Natural killer cell (primary cell): ENCODE data around the gene ACSS1. TPM values are rescaled to one million over a fixed set of nuclear protein-coding genes. Genes with fewer than 3 reads are reported as not detected.

Experiments
- ATAC-seq, 3 donors: fragments of 150-1000 bp in 2 of 3; fragments of 200-7000 bp in 1 of 3; cut with Tn5 transposase; 1 replicate in 1 of 3; 2 replicates in 2 of 3; pipeline ENCODE4 v1.10.0; 2021; ENCODE audit warnings: mild to moderate bottlenecking in 2 of 3, moderate library complexity in 2 of 3
- DNase-seq, 2 donors: peaks; one replicate each; pipeline versions ENCODE4 v3.0.0 to v3.0.0-alpha.2; 2013 to 2021; ENCODE audit warnings: mixed read lengths in 1 of 2
- H3K27ac ChIP-seq: one replicate; pipeline ENCODE4 v1.5.1; 2013; ENCODE audit warnings: mild to moderate bottlenecking, low read length
- H3K27me3 ChIP-seq: one replicate; pipeline ENCODE4 v1.6.1; 2013; ENCODE audit warnings: low read length; ENCODE audit not compliant: control insufficient read depth, insufficient read depth
- H3K36me3 ChIP-seq: one replicate; pipeline ENCODE4 v1.6.1; 2013; ENCODE audit warnings: low read length; ENCODE audit not compliant: control insufficient read depth, insufficient read depth
- H3K4me1 ChIP-seq: one replicate; pipeline ENCODE4 v1.6.1; 2013; ENCODE audit warnings: low read length; ENCODE audit not compliant: control insufficient read depth, insufficient read depth
- H3K4me3 ChIP-seq: one replicate; pipeline ENCODE4 v1.5.1; 2013; ENCODE audit warnings: low read length
- H3K9me3 ChIP-seq: one replicate; pipeline ENCODE4 v1.6.1; 2013; ENCODE audit warnings: low read length; ENCODE audit not compliant: control insufficient read depth, insufficient read depth
- H3K27ac Mint-ChIP-seq, 2 donors: one replicate each; pipeline ENCODE4 v1.8.0; 2022; ENCODE audit warnings: mild to moderate bottlenecking in 2 of 2, mixed read lengths in 2 of 2, moderate library complexity in 1 of 2
- H3K27me3 Mint-ChIP-seq, 2 donors: one replicate each; pipeline ENCODE4 v1.8.0; 2022; ENCODE audit warnings: low read depth in 2 of 2, mixed read lengths in 2 of 2
- H3K36me3 Mint-ChIP-seq: one replicate; pipeline ENCODE4 v1.8.0; 2022; ENCODE audit warnings: mixed read lengths
- H3K4me1 Mint-ChIP-seq, 2 donors: one replicate each; pipeline ENCODE4 v1.8.0; 2022; ENCODE audit warnings: mixed read lengths in 2 of 2
- H3K4me3 Mint-ChIP-seq: one replicate; pipeline ENCODE4 v1.8.0; 2022; ENCODE audit warnings: mild to moderate bottlenecking, moderate library complexity, mixed read lengths
- H3K9me3 Mint-ChIP-seq, 2 donors: one replicate each; pipeline ENCODE4 v1.8.0; 2022; ENCODE audit warnings: mixed read lengths in 2 of 2
- WGBS: methylation state at CpG from one replicate; pipeline ENCODE4 v1.1.7; 2013; ENCODE audit warnings: missing lambda C conversion rate; ENCODE audit not compliant: insufficient coverage; 5-methylcytosine and 5-hydroxymethylcytosine counted together
- intact Hi-C: fragments of 100-400 bp; cut with micrococcal nuclease; formaldehyde crosslinking; loops from one replicate; pipeline ENCODE4 v1.14.2; 2022
- total RNA-seq, 4 donors: library from RNA; stranded (reverse); fragments of 120-200 nt in 1 of 4; gene quantifications; one replicate each; pipeline versions ENCODE4 v1.2.3 to v1.2.4, GENCODE V29; 2013 to 2022
- TF ChIP-seq, protein P1 (sequence below): fragments of 200-600 bp; IDR thresholded peaks from one replicate; pipeline ENCODE4 v1.8.0; 2022; ENCODE audit warnings: antibody characterized with exemption

Gene ACSS1
- total RNA-seq, 3 donors from 2014 or later (not counting 1 experiment from before 2014, with no cell fraction given): 46.3 to 67.4 (median 57.4) TPM

DNA sequence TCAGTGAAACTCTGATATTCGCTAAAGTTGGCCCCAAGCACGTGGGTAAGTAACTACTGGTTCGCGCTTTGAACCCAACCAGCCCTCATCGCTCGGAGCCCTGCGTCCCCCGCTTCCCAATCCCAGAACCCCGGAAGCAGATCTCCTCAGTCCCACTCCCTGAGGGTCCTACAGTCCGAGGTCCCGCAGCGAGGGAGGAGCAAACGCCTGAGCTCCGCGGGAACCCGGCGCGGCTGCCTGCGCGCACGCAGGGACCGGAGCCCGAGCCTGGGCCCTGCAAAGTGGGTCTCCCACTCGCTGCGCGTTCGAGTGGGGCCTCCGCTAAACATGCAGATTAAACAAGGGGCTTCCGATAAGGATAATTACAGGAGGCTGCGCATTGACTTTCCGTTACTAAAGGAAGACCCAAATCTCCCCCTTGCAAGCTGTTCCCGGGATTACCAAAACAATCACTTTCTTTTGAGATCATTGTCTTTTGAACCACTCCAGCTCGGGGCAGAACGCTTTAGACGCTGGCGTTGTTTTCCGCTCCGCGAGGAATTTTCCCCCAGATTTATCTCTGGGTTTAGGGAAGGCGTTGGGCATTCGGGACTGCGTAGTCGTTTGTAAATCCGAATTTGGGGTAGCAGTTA, 25.3 kb upstream of the ACSS1 start:
- intact Hi-C loops: no loop called here
- no peak for DNase-seq
- H3K4me1 Mint-ChIP-seq: peaks cover 4 to 7% of the 10 kb centered on the region in 2 donors
- no peak for ATAC-seq
- Histone ChIP-seq H3K4me3 (no peak overlapping the region), H3K9me3 (peaks cover 3% of the 10 kb centered on the region), H3K27ac (no peak overlapping the region), H3K4me1 (peaks cover 17% of the 10 kb centered on the region), H3K27me3 (peaks cover 56% of the 10 kb centered on the region), H3K36me3 (no peaks in the 10 kb centered on the region)
- WGBS: 10% methylated on average over 44 of the region's 44 CpGs
- TF ChIP-seq, protein P1, sequence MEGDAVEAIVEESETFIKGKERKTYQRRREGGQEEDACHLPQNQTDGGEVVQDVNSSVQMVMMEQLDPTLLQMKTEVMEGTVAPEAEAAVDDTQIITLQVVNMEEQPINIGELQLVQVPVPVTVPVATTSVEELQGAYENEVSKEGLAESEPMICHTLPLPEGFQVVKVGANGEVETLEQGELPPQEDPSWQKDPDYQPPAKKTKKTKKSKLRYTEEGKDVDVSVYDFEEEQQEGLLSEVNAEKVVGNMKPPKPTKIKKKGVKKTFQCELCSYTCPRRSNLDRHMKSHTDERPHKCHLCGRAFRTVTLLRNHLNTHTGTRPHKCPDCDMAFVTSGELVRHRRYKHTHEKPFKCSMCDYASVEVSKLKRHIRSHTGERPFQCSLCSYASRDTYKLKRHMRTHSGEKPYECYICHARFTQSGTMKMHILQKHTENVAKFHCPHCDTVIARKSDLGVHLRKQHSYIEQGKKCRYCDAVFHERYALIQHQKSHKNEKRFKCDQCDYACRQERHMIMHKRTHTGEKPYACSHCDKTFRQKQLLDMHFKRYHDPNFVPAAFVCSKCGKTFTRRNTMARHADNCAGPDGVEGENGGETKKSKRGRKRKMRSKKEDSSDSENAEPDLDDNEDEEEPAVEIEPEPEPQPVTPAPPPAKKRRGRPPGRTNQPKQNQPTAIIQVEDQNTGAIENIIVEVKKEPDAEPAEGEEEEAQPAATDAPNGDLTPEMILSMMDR: no peak
- no peak overlapping the region for H3K27ac Mint-ChIP-seq
- no peaks in the 10 kb centered on the region for H3K9me3 Mint-ChIP-seq
- H3K4me3 Mint-ChIP-seq: no peak overlapping the region
- peaks cover 56 to 64% of the 10 kb centered on the region in 2 donors for H3K27me3 Mint-ChIP-seq
- H3K36me3 Mint-ChIP-seq: no peaks in the 10 kb centered on the region

DNA sequence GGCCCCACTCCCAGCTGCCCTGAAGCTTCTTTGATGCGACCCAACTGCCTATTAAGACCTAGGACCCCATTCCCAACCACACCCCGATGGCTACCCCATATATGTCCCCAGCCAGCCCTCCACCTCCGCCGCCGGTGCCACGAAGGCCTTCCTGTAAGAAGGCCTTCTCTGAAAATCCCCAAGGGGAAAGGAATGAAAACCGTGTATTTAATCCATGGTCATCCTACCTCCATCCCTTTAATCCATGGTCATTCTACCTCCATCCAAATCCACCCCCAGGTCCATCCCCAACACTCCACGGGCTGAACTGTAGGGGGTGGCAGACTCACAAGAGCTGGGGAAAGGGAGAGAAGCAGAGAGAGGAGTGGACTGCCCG, 24.5 kb upstream of the ACSS1 start:
- H3K27me3 ChIP-seq: peaks cover 63% of the 10 kb centered on the region
- no peaks in the 10 kb centered on the region for H3K36me3 Mint-ChIP-seq
- 25% methylated on average over 8 of the region's 9 CpGs for WGBS

DNA sequence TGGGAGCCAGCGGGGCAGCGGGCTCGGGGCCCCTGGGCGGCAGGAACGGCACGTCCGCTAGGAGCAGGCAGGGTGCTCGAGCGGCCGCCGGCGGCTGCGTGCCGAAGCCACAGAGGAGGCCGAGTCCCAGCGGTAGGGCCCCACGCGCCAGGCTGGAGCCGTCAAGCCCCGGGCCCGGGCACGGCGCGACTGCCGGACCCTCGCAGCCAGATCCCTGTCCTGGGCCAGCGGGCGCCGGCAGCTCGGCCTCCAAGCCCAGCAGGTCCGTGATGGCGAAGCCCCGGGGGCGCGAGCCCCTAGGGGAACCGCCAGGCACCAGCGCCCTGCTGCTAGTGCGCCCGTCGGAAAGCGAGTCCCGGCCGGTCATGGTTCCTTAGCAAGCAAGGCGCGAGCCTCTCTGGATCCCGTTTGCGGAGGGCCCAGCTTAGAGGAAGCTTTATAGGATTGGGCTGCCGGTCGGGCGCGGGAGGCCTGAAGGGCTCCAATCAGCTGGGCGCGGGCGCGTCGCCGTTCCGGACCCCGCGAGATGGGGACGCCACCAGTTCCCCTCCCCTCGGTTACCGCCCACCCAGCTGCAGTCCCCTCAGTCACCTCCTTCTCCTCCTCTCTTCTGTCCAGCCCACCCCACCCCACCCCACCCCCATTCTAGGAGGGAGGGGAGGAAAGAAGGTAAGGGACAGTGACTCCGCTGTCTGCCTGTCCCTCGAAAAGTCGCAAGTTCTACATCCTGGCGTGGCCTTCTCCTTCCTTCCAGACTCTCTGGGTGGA, 24.0 kb upstream of the ACSS1 start, which contains the start of gene VSX1:
TSS of gene VSX1 (minus strand) at position 412 of the 768 bp plus-strand sequence. CDS start at position 367, 45 bp downstream.
- peaks cover 17% of the 10 kb centered on the region for H3K4me1 ChIP-seq
- Mint-ChIP-seq H3K27ac (no peak within 1 kb of the TSS), H3K4me3 (no peak within 1 kb of the TSS), H3K27me3 (peaks cover 61 to 73% of the 10 kb centered on the region in 2 donors), H3K4me1 (peaks cover 4 to 7% of the 10 kb centered on the region in 2 donors), H3K9me3 (no peaks in the 10 kb centered on the region), H3K36me3 (no peaks in the 10 kb centered on the region)
- ATAC-seq (no peak), DNase-seq (no peak)
- TF ChIP-seq, protein P1: no peak
- WGBS: 13% methylated on average over 65 of the region's 67 CpGs
- intact Hi-C loops: no loop called here
- H3K4me3 ChIP-seq: no peak within 1 kb of the TSS
- peaks cover 3% of the 10 kb centered on the region for H3K9me3 ChIP-seq
- H3K27me3 ChIP-seq: peaks cover 68% of the 10 kb centered on the region
- H3K27ac ChIP-seq: no peak within 1 kb of the TSS
- no peaks in the 10 kb centered on the region for H3K36me3 ChIP-seq

More for the DNA sequence above, 24.5 kb upstream of the ACSS1 start:
- no peak for ATAC-seq
- peaks cover 63 to 72% of the 10 kb centered on the region in 2 donors for H3K27me3 Mint-ChIP-seq
- intact Hi-C loops: no loop called here
- H3K4me3 ChIP-seq: no peak overlapping the region
- peaks cover 4 to 7% of the 10 kb centered on the region in 2 donors for H3K4me1 Mint-ChIP-seq
- TF ChIP-seq, protein P1: no peak
- H3K27ac Mint-ChIP-seq: no peak overlapping the region
- no peaks in the 10 kb centered on the region for H3K9me3 Mint-ChIP-seq
- no peak for DNase-seq
- H3K4me3 Mint-ChIP-seq: no peak overlapping the region
- peaks cover 17% of the 10 kb centered on the region for H3K4me1 ChIP-seq
- H3K9me3 ChIP-seq: peaks cover 3% of the 10 kb centered on the region
- no peaks in the 10 kb centered on the region for H3K36me3 ChIP-seq
- H3K27ac ChIP-seq: no peak overlapping the region
